GM18517 (cell line): ENCODE results near the gene SYT1.
"Not testable (repeated sequence)": the region's sequence is repeated elsewhere in the genome, so short reads cannot be mapped to it uniquely, and the experiment has no call there.

Experiments
- ATAC-seq: cut with Tn5 transposase; IDR thresholded peaks from one replicate; pipeline ENCODE4 v1.9.1; 2021; ENCODE audit warnings: mild to moderate bottlenecking, moderate library complexity; ENCODE audit not compliant: unreplicated experiment

Gene SYT1

GRCh38 chr12:79422060-79422812, 557.7 kb downstream of the SYT1 start:
- ATAC-seq, result no peak

GRCh38 chr12:79423560-79423959, 559.0 kb downstream of the SYT1 start:
- no peak for ATAC-seq

- ATAC-seq, result no peak
Observed at GRCh38 chr12:79424109-79424721, 559.6 kb downstream of the SYT1 start.

- ATAC-seq, result no peak
Observed at GRCh38 chr12:79426121-79426520, 561.5 kb downstream of the SYT1 start.

GRCh38 chr12:79426744-79427143, 562.2 kb downstream of the SYT1 start:
- ATAC-seq, result not testable (repeated sequence)

- ATAC-seq, result no peak
Observed at GRCh38 chr12:79433465-79434072, 569.0 kb downstream of the SYT1 start.

GRCh38 chr12:79434561-79434960, 570.0 kb downstream of the SYT1 start:
- ATAC-seq, result no peak

- ATAC-seq, result no peak
Observed at GRCh38 chr12:79435742-79436141, 571.2 kb downstream of the SYT1 start.

- ATAC-seq, result no peak
Observed at GRCh38 chr12:79438480-79439174, 574.1 kb downstream of the SYT1 start.

- no peak for ATAC-seq
Observed at GRCh38 chr12:79439175-79439825, 574.7 kb downstream of the SYT1 start.

- no peak for ATAC-seq
Observed at GRCh38 chr12:79441534-79441933, 577.0 kb downstream of the SYT1 start.

- no peak for ATAC-seq
Observed at GRCh38 chr12:79442396-79442795, 577.8 kb downstream of the SYT1 start.

- ATAC-seq, result no peak
Observed at GRCh38 chr12:79444089-79444488, 579.5 kb downstream of the SYT1 start.

GRCh38 chr12:79448816-79449215, 584.2 kb downstream of the SYT1 start:
- ATAC-seq, result no peak

GRCh38 chr12:79451365-79451764, 586.8 kb downstream of the SYT1 start:
- no peak for ATAC-seq

- ATAC-seq, result no peak
Observed at GRCh38 chr12:79451978-79452377, 587.4 kb downstream of the SYT1 start.

GRCh38 chr12:79452906-79453305, 588.3 kb downstream of the SYT1 start:
- no peak for ATAC-seq

- no peak for ATAC-seq
Observed at GRCh38 chr12:79453820-79454219, 589.2 kb downstream of the SYT1 start.

GRCh38 chr12:79454338-79454843, 589.8 kb downstream of the SYT1 start:
- no peak for ATAC-seq

GRCh38 chr12:79455286-79455685, 590.7 kb downstream of the SYT1 start:
- no peak for ATAC-seq

- ATAC-seq, result no peak
Observed at GRCh38 chr12:79482323-79482722, 617.7 kb downstream of the SYT1 start.
